GM18867 (cell line): ENCODE results near the gene GNPTG.
A peak's percentile ranks its signal among the peaks of the same experiment; 100 is the strongest.

Source experiments
- ATAC-seq: cut with Tn5 transposase; IDR thresholded peaks from one replicate; pipeline ENCODE4 v1.9.1; 2021; ENCODE audit warnings: mild to moderate bottlenecking, moderate library complexity; ENCODE audit not compliant: unreplicated experiment

Gene GNPTG

DNA sequence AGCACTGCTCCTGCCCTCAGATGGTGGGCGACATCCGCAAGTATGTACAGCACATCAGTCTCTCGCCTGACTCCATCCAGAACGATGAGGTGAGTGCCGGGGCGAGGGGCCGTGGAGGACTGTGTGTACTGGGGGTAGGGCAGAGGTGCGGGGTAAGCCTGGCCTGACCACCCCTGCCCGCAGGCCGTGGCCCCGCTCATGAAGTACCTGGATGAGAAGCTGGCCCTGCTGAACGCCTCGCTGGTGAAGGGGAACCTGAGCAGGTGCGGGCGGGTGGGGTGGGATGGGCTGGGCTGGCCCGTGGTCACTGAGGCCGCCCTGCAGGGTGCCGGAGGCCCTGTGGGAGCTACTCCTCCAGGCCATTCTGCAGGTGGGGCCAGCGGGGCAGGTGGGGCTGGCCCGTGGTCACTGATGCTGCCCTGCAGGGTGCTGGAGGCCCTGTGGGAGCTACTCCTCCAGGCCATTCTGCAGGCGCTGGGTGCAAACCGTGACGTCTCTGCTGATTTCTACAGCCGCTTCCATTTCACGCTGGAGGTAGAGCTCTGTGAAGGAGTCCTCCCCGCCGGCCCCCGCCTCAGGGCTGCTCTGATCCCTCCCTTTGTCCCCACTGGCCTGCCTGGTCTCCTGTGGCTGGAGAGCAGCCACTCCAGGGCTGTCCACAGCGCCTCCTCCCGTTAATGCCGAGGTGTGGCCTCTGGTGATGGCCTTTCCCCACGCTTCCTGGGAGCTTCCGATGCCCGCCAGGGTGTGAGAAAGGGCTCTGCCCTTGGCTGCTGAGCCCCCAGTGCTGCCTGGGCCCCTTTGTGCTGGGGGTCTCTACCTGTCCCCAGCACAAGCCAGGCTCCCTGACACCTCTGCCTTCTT, 5.1 kb upstream of the GNPTG start:
- ATAC-seq, result no peak

DNA sequence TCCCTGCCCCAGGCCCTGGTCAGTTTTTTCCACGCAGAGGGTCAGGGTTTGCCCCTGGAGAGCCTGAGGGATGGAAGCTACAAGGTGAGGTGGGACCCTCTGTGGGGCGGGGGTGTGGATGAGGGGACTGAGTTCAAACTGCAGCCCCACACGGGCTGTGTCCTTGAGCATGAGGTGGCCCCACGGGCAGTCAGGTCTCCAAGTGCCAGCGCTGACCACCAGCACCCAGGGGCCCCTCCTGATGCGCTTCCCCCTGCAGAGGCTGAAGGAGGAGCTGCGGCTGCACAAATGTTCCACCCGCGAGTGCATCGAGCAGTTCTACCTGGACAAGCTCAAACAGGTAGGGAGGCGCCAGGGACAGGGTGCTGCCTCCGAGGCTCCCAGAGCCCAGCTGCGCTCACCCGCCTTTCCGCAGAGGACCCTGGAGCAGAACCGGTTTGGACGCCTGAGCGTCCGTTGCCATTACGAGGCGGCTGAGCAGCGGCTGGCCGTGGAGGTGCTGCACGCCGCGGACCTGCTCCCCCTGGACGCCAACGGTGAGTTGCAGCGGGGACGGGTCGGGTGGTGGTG, 4.4 kb upstream of the GNPTG start:
- ATAC-seq, result no peak

DNA sequence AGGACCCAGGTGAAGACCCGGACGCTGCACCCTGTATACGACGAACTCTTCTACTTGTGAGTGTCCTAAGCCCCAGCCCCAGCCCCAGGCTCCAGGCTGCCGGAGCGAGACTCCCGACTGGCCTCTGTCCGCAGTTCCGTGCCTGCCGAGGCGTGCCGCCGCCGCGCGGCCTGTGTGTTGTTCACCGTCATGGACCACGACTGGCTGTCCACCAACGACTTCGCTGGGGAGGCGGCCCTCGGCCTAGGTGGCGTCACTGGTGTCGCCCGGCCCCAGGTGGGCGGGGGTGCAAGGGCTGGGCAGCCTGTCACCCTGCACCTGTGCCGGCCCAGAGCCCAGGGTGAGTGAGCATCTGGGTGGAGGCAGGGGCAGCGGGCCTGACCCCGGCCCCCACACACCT, 3.8 kb upstream of the GNPTG start:
- ATAC-seq, result no peak

GRCh38 chr16:1348441-1348840, 3.3 kb upstream of the GNPTG start:
- ATAC-seq, result no peak

GRCh38 chr16:1348926-1349325, 2.8 kb upstream of the GNPTG start:
- no peak for ATAC-seq

- no peak for ATAC-seq
Measured at GRCh38 chr16:1349351-1349750, 2.4 kb upstream of the GNPTG start.

DNA sequence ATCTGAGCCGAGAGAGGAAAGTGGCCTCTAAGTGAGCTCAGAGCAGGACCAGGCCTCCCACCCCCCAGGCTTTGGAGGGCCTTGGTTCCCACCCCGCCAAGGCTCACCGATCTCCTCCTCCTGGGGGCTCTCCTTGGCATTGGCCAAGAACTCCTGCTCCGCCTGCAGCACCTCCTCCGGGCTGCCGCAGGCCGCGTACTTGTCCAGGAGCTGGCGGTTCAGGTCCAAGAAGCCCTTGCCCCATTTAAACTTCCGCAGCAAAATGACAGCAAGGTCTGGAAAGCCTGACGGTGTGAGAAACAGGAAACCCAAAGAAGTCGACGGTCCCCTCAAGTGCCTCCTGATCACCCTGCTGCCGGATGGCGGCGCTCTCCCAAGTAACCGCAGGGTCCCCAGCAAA, 1.8 kb upstream of the GNPTG start:
- no peak for ATAC-seq

- no peak for ATAC-seq
Measured at GRCh38 chr16:1350691-1351090, 1.0 kb upstream of the GNPTG start.

GRCh38 chr16:1351215-1351581, 533 bp upstream of the GNPTG start:
- peak; percentile 14 for ATAC-seq

DNA sequence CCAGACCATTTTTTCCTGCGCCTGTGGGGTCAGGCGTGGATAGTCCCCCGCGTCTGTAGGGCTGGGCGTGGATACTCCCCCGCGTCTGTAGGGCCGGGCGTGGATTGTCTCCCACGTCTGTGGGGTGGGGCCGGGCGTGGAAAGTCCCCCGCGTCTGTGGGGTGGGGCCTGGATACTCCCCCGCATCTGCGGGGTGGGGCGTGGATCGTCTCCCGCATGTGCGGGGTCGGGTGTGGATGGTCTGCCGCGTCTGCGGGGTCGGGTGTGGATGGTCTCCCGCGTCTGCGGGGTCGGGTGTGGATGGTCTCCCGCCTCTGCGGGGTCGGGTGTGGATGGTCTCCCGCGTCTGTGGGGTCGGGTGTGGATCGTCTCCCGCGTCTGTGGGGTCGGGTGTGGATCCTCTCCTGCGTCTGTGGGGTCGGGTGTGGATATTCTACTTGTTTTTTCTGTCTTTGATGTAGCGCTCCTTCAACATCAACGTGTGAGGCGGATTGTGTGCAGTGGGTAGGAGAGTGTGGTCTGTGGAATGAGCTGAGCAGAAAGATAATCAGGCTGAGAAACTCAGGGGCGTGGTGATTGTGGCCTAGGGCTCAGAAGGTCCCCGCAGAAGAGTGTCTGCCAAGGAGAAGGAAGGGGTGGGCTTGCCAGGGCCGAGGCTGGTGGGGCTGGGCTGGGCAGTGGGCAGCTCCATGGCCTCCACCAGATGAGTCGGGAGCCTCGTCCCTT, 3.2 kb downstream of the GNPTG start:
- no peak for ATAC-seq

DNA sequence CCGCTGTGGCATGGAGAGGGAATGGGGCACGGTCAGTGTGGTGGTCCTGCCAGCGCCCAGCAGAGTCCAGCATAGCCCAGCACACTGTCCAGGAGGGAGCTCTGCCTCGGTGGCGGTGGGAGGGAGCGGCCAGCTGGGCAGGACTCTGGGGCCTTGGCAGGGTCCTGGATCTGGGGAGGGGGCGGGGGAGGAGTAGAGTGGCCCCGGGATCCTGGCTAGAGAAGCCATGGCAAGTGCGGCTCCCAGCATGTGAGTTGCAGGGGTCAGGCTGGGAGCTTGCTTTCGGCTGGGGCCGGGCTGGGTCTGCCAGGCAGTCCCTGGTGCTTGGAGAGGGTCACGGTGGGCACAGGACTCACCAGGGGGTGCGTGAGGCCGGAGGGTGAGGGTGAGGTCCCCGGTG, 3.9 kb downstream of the GNPTG start:
- ATAC-seq, result no peak

- ATAC-seq, result no peak
Measured at GRCh38 chr16:1356061-1356900, 4.5 kb downstream of the GNPTG start.

GRCh38 chr16:1357906-1358566, 6.3 kb downstream of the GNPTG start:
- no peak for ATAC-seq

- no peak for ATAC-seq
Measured at GRCh38 chr16:1361685-1362360, 10.1 kb downstream of the GNPTG start.

GRCh38 chr16:1362807-1363206, 11.1 kb downstream of the GNPTG start:
- ATAC-seq, result no peak

DNA sequence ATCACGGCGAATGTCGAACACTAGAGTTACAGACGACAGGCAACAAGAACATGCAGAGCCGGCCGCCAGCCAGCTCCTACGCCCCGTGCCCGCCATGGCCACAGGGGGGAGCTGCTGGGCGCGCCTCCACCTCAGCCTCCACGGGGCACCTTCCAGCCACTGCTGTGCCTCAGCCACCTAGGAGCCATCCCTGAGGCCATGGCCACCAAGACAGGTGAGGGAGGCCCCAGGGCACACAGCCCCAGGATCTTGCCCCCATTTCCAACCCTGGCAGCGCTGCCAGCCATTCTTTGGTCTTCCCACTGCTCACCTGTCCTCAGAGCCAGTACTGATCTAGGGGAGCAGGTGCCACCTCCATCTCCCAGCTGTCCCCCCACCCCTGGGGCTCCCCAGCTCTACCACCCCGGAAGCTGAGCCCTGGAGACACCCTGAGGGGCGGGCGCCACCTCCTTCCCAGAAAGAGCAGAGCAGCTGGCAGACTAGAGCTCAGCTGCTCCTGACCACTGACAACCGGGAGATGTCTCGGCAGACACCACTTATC, 11.8 kb downstream of the GNPTG start:
- peak; percentile 60 for ATAC-seq

DNA sequence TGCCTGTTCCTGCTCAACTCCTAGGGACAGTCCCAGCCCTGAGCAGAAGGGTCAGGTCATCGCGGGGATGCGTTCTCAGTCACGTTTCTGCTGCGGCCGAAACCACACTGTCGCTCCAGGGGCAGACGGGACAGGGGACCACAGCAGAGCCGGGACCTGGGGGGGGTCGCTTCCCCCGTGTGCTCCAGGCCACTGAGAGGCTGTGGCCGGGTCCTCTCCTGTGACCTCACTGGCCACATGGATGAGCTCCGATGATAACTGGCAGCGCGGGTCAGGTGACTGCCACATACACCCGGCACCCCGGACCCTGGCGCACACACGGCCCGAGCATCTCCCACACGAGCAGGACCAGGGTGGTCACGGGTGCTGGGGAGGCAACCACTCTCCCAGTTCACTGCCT, 12.8 kb downstream of the GNPTG start:
- ATAC-seq, result no peak

- ATAC-seq, result no peak
Measured at GRCh38 chr16:1366060-1366711, 14.5 kb downstream of the GNPTG start.

GRCh38 chr16:1366712-1367299, 15.1 kb downstream of the GNPTG start:
- no peak for ATAC-seq
